Endothelial cell (in vitro differentiated cells): Measurements from ENCODE around the gene SCFD2. TPM values are rescaled to one million over a fixed set of nuclear protein-coding genes. Genes with fewer than 3 reads are reported as not detected.

Experiments
- DNase-seq: peaks from one replicate; pipeline ENCODE4 v3.0.0; 2021; ENCODE audit warnings: low spot score
- H3K27ac Mint-ChIP-seq: one replicate; pipeline ENCODE4 v1.8.0; 2021; ENCODE audit warnings: mixed read lengths, inconsistent platforms; ENCODE audit not compliant: unreplicated experiment
- H3K27me3 Mint-ChIP-seq: one replicate; pipeline ENCODE4 v1.8.0; 2021; ENCODE audit warnings: mild to moderate bottlenecking, moderate library complexity, mixed read lengths, inconsistent platforms; ENCODE audit not compliant: unreplicated experiment
- H3K36me3 Mint-ChIP-seq: one replicate; pipeline ENCODE4 v1.8.0; 2021; ENCODE audit warnings: mild to moderate bottlenecking, low read depth, mixed read lengths, inconsistent platforms; ENCODE audit not compliant: unreplicated experiment
- H3K4me1 Mint-ChIP-seq: one replicate; pipeline ENCODE4 v1.8.0; 2021; ENCODE audit warnings: mild to moderate bottlenecking, mixed read lengths, inconsistent platforms; ENCODE audit not compliant: unreplicated experiment
- H3K4me3 Mint-ChIP-seq: one replicate; pipeline ENCODE4 v1.8.0; 2021; ENCODE audit warnings: mild to moderate bottlenecking, mixed read lengths, inconsistent platforms; ENCODE audit not compliant: unreplicated experiment
- H3K9me3 Mint-ChIP-seq: one replicate; pipeline ENCODE4 v1.8.0; 2021; ENCODE audit warnings: mixed read lengths, inconsistent platforms; ENCODE audit not compliant: unreplicated experiment
- total RNA-seq: library from RNA; stranded (reverse); fragmentation: NEBNext Ultra II Directional; extraction: Animal tissue kit (Norgen Biotek cat#: 25700); gene quantifications from one replicate; pipeline ENCODE4 v1.2.1, GENCODE V29; 2021; ENCODE audit not compliant: unreplicated experiment
- TF ChIP-seq, protein P1 (sequence below): fragments of 200-600 bp; sonication (generic); IDR thresholded peaks from one replicate; pipeline ENCODE4 v1.5.0; 2021; ENCODE audit warnings: antibody characterized with exemption; ENCODE audit not compliant: unreplicated experiment

Gene SCFD2
- total RNA-seq, 1 donor from 2014 or later, result 13.6 TPM

DNA sequence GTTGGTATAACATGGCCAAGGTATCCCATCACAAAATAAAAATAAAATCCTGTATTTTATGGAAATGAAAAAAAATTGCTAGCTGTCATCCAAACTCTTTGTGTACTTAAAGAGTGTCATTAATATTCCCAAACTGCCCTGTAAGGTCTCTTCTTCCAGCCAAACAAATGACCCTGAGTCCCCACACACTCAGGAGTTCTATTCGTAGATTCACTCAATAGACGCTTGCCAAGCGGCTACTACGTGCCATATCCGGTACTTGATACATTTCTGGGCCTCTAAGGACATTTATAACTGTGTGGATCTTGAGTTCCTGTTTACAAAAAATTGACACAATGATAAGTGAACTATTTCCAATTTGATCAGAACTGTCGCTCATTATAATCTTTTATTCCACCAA is 245.1 kb downstream of the SCFD2 start:
- Mint-ChIP-seq H3K27me3 (no peaks in the 10 kb centered on the region), H3K9me3 (no peaks in the 10 kb centered on the region), H3K27ac (no peak overlapping the region), H3K4me1 (peaks cover 3% of the 10 kb centered on the region), H3K36me3 (no peaks in the 10 kb centered on the region), H3K4me3 (no peak overlapping the region)
- TF ChIP-seq, protein P1, sequence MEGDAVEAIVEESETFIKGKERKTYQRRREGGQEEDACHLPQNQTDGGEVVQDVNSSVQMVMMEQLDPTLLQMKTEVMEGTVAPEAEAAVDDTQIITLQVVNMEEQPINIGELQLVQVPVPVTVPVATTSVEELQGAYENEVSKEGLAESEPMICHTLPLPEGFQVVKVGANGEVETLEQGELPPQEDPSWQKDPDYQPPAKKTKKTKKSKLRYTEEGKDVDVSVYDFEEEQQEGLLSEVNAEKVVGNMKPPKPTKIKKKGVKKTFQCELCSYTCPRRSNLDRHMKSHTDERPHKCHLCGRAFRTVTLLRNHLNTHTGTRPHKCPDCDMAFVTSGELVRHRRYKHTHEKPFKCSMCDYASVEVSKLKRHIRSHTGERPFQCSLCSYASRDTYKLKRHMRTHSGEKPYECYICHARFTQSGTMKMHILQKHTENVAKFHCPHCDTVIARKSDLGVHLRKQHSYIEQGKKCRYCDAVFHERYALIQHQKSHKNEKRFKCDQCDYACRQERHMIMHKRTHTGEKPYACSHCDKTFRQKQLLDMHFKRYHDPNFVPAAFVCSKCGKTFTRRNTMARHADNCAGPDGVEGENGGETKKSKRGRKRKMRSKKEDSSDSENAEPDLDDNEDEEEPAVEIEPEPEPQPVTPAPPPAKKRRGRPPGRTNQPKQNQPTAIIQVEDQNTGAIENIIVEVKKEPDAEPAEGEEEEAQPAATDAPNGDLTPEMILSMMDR, result no peak
- no peak for DNase-seq

DNA sequence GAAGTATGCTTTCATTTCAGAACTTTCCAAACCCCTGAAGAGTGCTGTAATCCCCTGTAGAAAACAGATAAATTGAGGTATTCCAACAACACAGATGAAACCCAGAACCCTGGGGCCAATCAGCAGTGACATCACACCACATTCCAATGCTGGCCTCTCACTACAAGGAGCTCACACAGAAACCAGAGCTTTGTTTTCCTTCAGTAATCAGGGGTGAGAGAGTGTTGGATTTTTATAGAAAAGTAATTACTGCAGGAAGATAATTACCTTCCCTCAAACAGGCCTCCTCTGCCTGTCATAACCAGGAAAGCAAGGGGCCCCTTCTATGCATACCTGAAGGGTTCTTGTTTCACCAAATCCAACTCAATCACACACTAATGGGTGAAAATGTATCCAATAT is 246.2 kb downstream of the SCFD2 start:
- DNase-seq, result no peak
- Mint-ChIP-seq H3K36me3 (no peaks in the 10 kb centered on the region), H3K9me3 (peaks cover 3% of the 10 kb centered on the region), H3K4me1 (peaks cover 3% of the 10 kb centered on the region), H3K27ac (no peak overlapping the region), H3K4me3 (no peak overlapping the region), H3K27me3 (no peaks in the 10 kb centered on the region)
- TF ChIP-seq, protein P1, result no peak

DNA sequence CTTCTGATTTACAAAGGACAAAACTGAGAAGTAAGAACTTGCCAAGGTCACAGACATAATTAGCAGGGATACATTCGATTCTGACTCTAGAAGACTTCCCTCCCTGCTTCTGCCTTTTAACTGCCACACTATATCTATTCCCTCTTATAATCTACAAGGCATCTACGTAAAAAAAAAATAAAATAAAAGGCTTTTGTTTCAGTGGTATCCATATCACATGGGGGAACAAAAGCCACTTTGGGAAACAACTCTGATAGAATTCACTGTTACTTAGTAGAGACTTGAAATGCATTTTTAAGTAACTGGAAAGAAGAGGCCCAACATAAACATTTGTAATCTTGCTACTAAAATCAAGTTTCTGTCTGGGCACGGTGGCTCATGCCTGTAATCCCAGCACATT is 247.2 kb downstream of the SCFD2 start:
- Mint-ChIP-seq H3K4me1 (peaks cover 3% of the 10 kb centered on the region), H3K9me3 (peaks cover 3% of the 10 kb centered on the region), H3K36me3 (no peaks in the 10 kb centered on the region), H3K27ac (no peak overlapping the region), H3K27me3 (no peaks in the 10 kb centered on the region), H3K4me3 (no peak overlapping the region)
- TF ChIP-seq, protein P1, result no peak
- DNase-seq, result no peak

DNA sequence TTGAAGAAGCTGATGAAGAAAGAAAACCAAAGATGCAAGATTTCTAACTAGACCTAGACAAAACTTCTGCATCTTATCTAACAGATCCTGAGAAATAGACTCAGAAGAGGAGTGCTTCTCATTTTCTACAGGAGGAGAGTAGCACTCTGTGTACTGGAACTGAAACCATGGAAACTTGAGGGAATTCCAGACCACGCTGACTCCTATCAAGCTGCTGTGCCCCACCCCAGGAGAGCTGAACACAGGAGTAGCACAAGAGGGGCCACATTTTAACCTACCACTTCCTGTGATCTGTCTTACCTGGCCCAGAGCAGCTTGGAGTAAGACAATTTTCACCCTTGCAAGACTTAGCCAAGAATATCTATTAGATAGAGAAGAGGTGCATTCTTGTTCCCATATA is 248.9 kb downstream of the SCFD2 start:
- H3K4me3 Mint-ChIP-seq, result no peak overlapping the region
- H3K9me3 Mint-ChIP-seq, result peaks cover 3% of the 10 kb centered on the region
- no peak overlapping the region for H3K27ac Mint-ChIP-seq
- no peaks in the 10 kb centered on the region for H3K4me1 Mint-ChIP-seq
- TF ChIP-seq, protein P1, result no peak
- DNase-seq, result no peak
- H3K27me3 Mint-ChIP-seq, result no peaks in the 10 kb centered on the region
- H3K36me3 Mint-ChIP-seq, result no peaks in the 10 kb centered on the region

DNA sequence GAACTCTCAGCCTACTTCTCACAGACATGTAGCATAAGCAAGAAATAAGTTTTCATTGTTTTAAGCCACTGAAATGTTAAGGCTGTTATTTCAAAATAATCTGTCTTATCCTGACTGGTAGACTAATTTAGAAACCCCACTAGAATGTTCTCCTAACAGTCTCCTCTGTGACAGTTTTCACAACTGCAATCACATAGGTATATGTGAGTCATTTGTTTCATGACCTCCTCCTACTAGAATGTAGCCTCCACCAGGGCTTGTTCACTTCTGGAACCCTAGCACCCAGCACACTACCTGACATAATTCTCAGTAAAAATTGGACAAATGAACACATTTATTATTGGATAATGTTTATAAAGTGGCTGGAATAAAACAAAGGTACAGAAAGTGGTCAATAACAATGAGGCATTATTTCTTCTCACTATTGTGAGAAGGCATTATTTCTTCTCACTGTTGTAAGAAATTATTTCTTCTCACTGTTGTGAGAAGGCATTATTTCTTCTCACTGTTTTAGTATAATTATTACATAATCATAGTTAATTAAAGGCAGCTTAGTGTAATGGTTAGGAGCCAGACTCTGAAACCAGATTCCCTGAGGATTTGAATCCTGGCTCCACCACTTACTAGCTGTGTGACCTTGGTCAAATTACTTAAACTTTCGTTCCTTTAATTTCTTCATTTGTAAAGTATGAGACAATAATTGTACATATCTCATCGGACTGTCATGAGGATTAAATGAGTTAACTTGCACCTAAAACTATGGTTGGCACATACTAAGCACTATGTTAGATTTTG is 252.2 kb downstream of the SCFD2 start:
- H3K27ac Mint-ChIP-seq, result no peak overlapping the region
- peaks cover 3% of the 10 kb centered on the region for H3K36me3 Mint-ChIP-seq
- peaks cover 3% of the 10 kb centered on the region for H3K9me3 Mint-ChIP-seq
- H3K4me1 Mint-ChIP-seq, result no peaks in the 10 kb centered on the region
- no peak for DNase-seq
- TF ChIP-seq, protein P1, result no peak
- H3K27me3 Mint-ChIP-seq, result no peaks in the 10 kb centered on the region
- H3K4me3 Mint-ChIP-seq, result no peak overlapping the region
